ENCODE data around the gene RUNX2.

DNA sequence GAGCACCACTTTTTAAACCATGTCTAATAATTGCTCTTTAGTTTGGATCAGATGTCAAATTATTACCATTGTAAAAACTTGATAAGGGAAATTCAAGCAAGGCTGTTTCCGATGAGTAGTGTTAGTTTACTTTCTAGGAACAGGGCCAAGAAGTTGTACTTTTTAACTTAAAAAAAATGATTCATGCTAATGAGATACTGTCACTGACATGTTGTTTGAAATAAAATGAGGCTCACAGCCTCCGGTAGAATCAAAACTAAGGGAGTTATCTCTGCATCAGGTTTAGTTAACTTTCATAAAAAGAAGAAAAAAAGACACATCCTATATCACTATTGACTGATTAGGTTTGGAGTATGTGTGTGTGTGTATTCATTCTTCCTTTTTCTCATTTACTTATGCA lies 104.8 kb downstream of the RUNX2 start:
- no peak for TF ChIP-seq POLR2A (IDR thresholded peaks at IDR 0.05; ENCODE audit: low read length)
- no peak for TF ChIP-seq GATA1 (IDR thresholded peaks at IDR 0.05; ENCODE audit: low read depth, low read length)

Measured in erythroblast (primary cell).